Hair follicle dermal papilla cell (primary cell): ENCODE measurements around the gene USP37. TPM values are rescaled to one million over a fixed set of nuclear protein-coding genes. Genes with fewer than 3 reads are reported as not detected.
A peak's percentile ranks its signal among the peaks of the same experiment; 100 is the strongest.

Source experiments
- small RNA-seq: library from RNA; depleted of rRNA; stranded (forward); fragments of <200 nt; gene quantifications from one replicate; pipeline ENCODE3, GENCODE V24; 2012
- total RNA-seq: library from RNA; depleted of rRNA; stranded (reverse); fragments of >200 nt; gene quantifications from 2 replicates; pipeline ENCODE4 v1.2.3, GENCODE V29; 2012

The USP37 gene, protein sequence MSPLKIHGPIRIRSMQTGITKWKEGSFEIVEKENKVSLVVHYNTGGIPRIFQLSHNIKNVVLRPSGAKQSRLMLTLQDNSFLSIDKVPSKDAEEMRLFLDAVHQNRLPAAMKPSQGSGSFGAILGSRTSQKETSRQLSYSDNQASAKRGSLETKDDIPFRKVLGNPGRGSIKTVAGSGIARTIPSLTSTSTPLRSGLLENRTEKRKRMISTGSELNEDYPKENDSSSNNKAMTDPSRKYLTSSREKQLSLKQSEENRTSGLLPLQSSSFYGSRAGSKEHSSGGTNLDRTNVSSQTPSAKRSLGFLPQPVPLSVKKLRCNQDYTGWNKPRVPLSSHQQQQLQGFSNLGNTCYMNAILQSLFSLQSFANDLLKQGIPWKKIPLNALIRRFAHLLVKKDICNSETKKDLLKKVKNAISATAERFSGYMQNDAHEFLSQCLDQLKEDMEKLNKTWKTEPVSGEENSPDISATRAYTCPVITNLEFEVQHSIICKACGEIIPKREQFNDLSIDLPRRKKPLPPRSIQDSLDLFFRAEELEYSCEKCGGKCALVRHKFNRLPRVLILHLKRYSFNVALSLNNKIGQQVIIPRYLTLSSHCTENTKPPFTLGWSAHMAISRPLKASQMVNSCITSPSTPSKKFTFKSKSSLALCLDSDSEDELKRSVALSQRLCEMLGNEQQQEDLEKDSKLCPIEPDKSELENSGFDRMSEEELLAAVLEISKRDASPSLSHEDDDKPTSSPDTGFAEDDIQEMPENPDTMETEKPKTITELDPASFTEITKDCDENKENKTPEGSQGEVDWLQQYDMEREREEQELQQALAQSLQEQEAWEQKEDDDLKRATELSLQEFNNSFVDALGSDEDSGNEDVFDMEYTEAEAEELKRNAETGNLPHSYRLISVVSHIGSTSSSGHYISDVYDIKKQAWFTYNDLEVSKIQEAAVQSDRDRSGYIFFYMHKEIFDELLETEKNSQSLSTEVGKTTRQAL
- 6.4 and 8.6 TPM in 2 replicates for total RNA-seq

DNA sequence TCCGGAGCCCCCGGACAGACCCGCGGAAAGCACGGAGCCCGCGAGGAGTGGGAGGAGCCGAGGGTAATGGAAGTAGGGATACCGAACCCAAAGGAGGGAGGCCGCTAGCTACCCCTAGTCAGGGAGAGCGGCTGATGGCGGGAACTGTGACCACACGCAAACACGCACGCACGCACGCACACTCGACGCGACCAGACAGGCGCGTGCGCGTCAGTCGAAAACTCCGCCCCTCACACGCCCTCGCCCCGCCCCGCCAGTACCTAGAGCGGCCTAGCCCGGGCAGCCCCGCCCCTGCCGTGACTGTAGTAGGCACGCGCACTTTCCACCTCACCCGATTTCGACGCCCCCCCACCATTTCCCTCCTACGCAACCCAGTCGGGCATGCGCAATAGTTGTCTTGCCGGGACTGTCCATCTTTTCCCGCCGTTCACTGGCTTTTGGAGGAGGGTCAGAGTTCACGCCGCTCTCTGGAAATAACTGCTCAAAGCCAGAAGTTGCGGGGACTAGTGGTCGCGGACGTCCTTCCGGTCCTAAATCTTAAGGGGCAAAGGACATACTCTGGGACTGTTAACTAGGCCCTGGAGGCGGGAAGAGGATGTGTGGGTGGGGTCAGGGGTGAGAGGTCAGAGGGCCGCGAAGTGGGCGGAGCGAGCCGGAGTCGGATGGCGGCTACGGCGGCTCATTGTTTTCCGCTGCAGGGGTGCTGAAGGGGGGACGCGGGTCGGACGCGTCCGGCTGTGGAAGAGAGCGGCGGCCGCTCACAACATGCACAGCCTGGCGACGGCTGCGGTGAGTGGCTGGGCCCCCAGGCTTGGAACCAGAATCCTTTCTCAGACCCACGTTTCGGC, at the start of gene USP37, which contains the start of gene CNOT9:
Gene USP37 (minus strand): TSS at position 162 of the 848 bp plus-strand sequence. CDS start 9,698 bp downstream, outside the sequence.
Gene CNOT9 (plus strand): TSS at position 650 of the 848 bp plus-strand sequence. CDS start 116 bp downstream, at position 766.

DNA sequence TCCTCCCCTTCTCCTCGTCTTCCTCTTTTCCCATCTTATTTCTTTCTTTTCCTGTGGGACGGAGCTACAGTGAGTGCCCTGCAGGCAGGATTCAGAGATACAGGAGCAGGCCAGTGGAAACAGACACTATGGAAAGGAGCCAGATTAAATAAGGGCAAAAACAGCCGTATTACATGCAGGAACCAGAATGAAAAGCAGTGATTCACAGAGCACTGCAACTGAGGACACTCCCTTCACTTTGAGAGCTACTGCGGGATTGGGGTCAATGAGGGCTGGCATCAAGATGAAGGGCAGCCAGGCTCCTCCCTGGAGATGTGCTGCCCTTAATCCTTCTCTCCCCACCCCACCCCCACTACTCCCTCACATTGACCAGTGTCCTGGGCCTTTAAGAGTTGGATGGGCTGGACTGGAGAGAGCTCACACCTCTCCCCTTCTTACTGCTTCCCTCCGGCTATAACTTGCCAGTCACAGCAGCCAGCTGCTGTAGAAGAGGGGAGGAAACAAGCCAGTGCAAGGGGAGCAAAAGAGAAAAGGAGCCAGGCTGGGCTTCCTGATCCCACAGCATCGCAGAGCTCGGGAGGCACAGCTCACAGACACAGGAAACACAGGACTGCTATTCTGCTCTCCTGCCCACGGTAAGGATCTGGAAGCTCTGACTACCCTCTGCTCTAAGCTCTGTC, 39.4 kb upstream of the USP37 start, which contains the start of gene PLCD4:
Gene PLCD4 (plus strand): TSS at position 464 of the 680 bp plus-strand sequence. CDS start 7,841 bp downstream, outside the sequence.

DNA sequence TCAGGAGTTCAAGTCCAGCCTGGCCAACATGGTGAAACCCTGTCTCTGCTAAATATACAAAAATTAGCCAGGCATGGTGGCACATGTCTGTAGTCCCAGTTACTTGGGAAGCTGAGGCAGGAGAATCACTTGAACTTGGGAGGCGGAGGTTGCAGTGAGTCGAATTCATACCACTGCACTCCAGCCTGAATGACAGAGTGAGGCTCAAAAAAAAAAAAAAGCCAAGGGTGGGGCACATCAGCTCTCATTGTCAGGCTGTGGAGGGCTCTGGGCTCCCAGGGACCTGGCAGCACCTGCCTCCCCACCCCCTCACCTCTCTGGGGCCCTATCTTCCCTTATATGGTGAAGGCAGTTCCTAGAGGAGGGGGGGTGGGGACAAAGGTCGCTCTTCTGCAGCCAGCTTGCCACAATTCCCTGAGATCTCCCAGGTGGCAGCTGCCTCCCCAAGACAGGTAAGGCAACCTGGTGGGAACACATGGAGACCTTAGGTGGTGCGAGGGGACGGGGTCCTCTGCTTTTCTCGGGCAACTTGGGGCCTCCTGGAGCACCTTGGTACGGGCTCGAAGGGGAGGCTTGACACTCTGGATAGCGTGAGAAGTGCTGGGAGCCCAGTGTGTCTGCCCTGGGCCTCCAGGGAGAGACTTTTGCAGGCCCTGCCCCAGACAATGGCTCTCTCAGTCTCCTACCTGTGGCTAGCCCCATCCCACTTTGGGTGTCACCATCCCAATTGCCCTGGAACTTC, 149.3 kb downstream of the USP37 start, which contains the start of gene VIL1:
Gene VIL1 (plus strand): TSS at position 407 of the 742 bp plus-strand sequence. CDS start 4,656 bp downstream, outside the sequence.

Small RNA genes within 50 kb of the gene (small RNA-seq; reads per million reads assigned to genes)
- gene MIR26B (2,001 reads per million, percentile 100 among the genes with 10 or more reads in this experiment), gene RNU6-136P (not detected)

Other genes with a start within 250 kb of the USP37 start
- not detected in 2 replicates for gene CATIP, start 211.5 kb downstream of the USP37 start, total RNA-seq
- under 0.01 and 0.16 TPM in 2 replicates for gene SLC11A1, start 186.1 kb downstream of the USP37 start, total RNA-seq
- 85.5 and 91.6 TPM in 2 replicates for gene CTDSP1, start 168.5 kb downstream of the USP37 start, total RNA-seq
- under 0.01 TPM in 1 of 2 replicates, not detected in the other for gene VIL1, start 149.2 kb downstream of the USP37 start, total RNA-seq
- 46.6 and 58.3 TPM in 2 replicates for gene CNOT9, start 488 bp upstream of the USP37 start, total RNA-seq
- gene PLCD4, start 39.5 kb upstream of the USP37 start, total RNA-seq, result 6.7 and 8.0 TPM in 2 replicates
- gene ZNF142, start 91.3 kb upstream of the USP37 start, total RNA-seq, result 16.9 and 20.8 TPM in 2 replicates
- gene BCS1L, start 91.3 kb upstream of the USP37 start, total RNA-seq, result 20.8 and 24.4 TPM in 2 replicates
- 34.2 and 38.5 TPM in 2 replicates for gene RNF25, start 103.7 kb upstream of the USP37 start, total RNA-seq
- gene STK36, start 103.7 kb upstream of the USP37 start, total RNA-seq, result 25.4 and 28.7 TPM in 2 replicates
- 9.8 and 18.3 TPM in 2 replicates for gene TTLL4, start 142.5 kb upstream of the USP37 start, total RNA-seq
- gene CYP27A1, start 213.8 kb upstream of the USP37 start, total RNA-seq, result 21.5 and 35.2 TPM in 2 replicates